ENCODE data around the gene HSCB. TPM values are rescaled to one million over a fixed set of nuclear protein-coding genes. Genes with fewer than 3 reads are reported as not detected.
"Not testable (repeated sequence)": the region's sequence is repeated elsewhere in the genome, so short reads cannot be mapped to it uniquely, and the experiment has no call there.

Gene HSCB
- total and polyA plus RNA-seq, 4 donors, result 10.3 to 19.8 (median 13.3) TPM

GRCh38 chr22:28742562-28742962 is 723 bp downstream of the HSCB start:
- Histone ChIP-seq H3K36me3 (ENCODE audit: control insufficient read depth in 4 of 4, insufficient read depth in 4 of 4, low read length in 4 of 4) (peaks cover 8 to 27% (median 14%) of the 10 kb centered on the region in 4 donors), H3K4me3 (peak overlapping the region; percentile 81), H3K4me1 (ENCODE audit: control insufficient read depth in 5 of 5, insufficient read depth in 5 of 5, low read length in 5 of 5) (peaks cover 0 to 14% (median 4%) of the 10 kb centered on the region in 5 donors), H3K9me3 (ENCODE audit: control insufficient read depth in 4 of 4, insufficient read depth in 3 of 4, low read length in 3 of 4) (no peaks in the 10 kb centered on the region), H3K27ac (ENCODE audit: low read depth in 1 of 2, low read length in 1 of 2) (peak overlapping the region; percentile 78 to 93), H3K27me3 (ENCODE audit: control insufficient read depth in 3 of 3, insufficient read depth in 3 of 3, low read length in 2 of 3) (no peaks in the 10 kb centered on the region), H3K9ac (ENCODE audit: insufficient read depth in 1 of 2, low read length in 2 of 2) (peak overlapping the region in 1 of 2 donors; percentile 86)
- DNase-seq (no peak), ATAC-seq (ENCODE audit: insufficient read depth, low FRiP score) (no peak)
- no peak for TF ChIP-seq CTCF (IDR thresholded peaks at IDR 0.05; ENCODE audit: control extremely low read depth, extremely low read depth)
- WGBS, 2 donors, result 2 to 3% methylated on average over 10 of the region's 10 CpGs

- Histone ChIP-seq H3K4me3 (no peak overlapping the region), H3K27me3 (ENCODE audit: control insufficient read depth in 3 of 3, insufficient read depth in 3 of 3, low read length in 2 of 3) (no peaks in the 10 kb centered on the region), H3K27ac (ENCODE audit: low read depth in 1 of 2, low read length in 1 of 2) (no peak overlapping the region), H3K9ac (ENCODE audit: insufficient read depth in 1 of 2, low read length in 2 of 2) (no peak overlapping the region), H3K4me1 (ENCODE audit: control insufficient read depth in 5 of 5, insufficient read depth in 5 of 5, low read length in 5 of 5) (peaks cover 0 to 14% (median 4%) of the 10 kb centered on the region in 5 donors), H3K9me3 (ENCODE audit: control insufficient read depth in 4 of 4, insufficient read depth in 3 of 4, low read length in 3 of 4) (no peaks in the 10 kb centered on the region), H3K36me3 (ENCODE audit: control insufficient read depth in 4 of 4, insufficient read depth in 4 of 4, low read length in 4 of 4) (peaks cover 8 to 35% (median 16%) of the 10 kb centered on the region in 4 donors)
- TF ChIP-seq CTCF (IDR thresholded peaks at IDR 0.05; ENCODE audit: control extremely low read depth, extremely low read depth), result no peak
- 96 to 99% methylated on average over 3 of the region's 3 CpGs for WGBS, 2 donors
- DNase-seq, result no peak
- no peak for ATAC-seq (ENCODE audit: insufficient read depth, low FRiP score)
These were observed 2.0 kb downstream of the HSCB start for GRCh38 chr22:28743852-28744251.

- no peak for TF ChIP-seq CTCF (IDR thresholded peaks at IDR 0.05; ENCODE audit: control extremely low read depth, extremely low read depth)
- no peak overlapping the region for H3K4me3 ChIP-seq
- H3K27me3 ChIP-seq (ENCODE audit: control insufficient read depth in 3 of 3, insufficient read depth in 3 of 3, low read length in 2 of 3), result no peaks in the 10 kb centered on the region
- H3K9me3 ChIP-seq (ENCODE audit: control insufficient read depth in 4 of 4, insufficient read depth in 3 of 4, low read length in 3 of 4), result no peaks in the 10 kb centered on the region
- peaks cover 2 to 26% (median 17%) of the 10 kb centered on the region in 4 donors for H3K36me3 ChIP-seq (ENCODE audit: control insufficient read depth in 4 of 4, insufficient read depth in 4 of 4, low read length in 4 of 4)
- 79 to 91% methylated on average over 6 of the region's 6 CpGs for WGBS, 2 donors
- ATAC-seq (ENCODE audit: insufficient read depth, low FRiP score) (no peak), DNase-seq (no peak)
- no peak overlapping the region for H3K27ac ChIP-seq (ENCODE audit: low read depth in 1 of 2, low read length in 1 of 2)
- peaks cover 0 to 3% (median 0%) of the 10 kb centered on the region in 5 donors for H3K4me1 ChIP-seq (ENCODE audit: control insufficient read depth in 5 of 5, insufficient read depth in 5 of 5, low read length in 5 of 5)
- no peak overlapping the region for H3K9ac ChIP-seq (ENCODE audit: insufficient read depth in 1 of 2, low read length in 2 of 2)
These were observed 8.6 kb downstream of the HSCB start for GRCh38 chr22:28750471-28750881.

- H3K4me3 ChIP-seq; ATAC-seq (ENCODE audit: insufficient read depth, low FRiP score): not testable (repeated sequence)
These were observed 12.7 kb downstream of the HSCB start for GRCh38 chr22:28754512-28754911.

More at GRCh38 chr22:28754512-28754911, 12.7 kb downstream of the HSCB start:
- WGBS, 2 donors, result 97 to 100% methylated on average over 3 of the region's 3 CpGs
- not testable (repeated sequence) for H3K27ac ChIP-seq (ENCODE audit: low read depth in 1 of 2, low read length in 1 of 2); DNase-seq; H3K27me3 ChIP-seq (ENCODE audit: control insufficient read depth in 3 of 3, insufficient read depth in 3 of 3, low read length in 2 of 3); H3K9ac ChIP-seq (ENCODE audit: insufficient read depth in 1 of 2, low read length in 2 of 2); H3K36me3 ChIP-seq (ENCODE audit: control insufficient read depth in 4 of 4, insufficient read depth in 4 of 4, low read length in 4 of 4); H3K9me3 ChIP-seq (ENCODE audit: control insufficient read depth in 4 of 4, insufficient read depth in 3 of 4, low read length in 3 of 4); H3K4me1 ChIP-seq (ENCODE audit: control insufficient read depth in 5 of 5, insufficient read depth in 5 of 5, low read length in 5 of 5)
